ENCODE results near the gene FAM168A.

DNA sequence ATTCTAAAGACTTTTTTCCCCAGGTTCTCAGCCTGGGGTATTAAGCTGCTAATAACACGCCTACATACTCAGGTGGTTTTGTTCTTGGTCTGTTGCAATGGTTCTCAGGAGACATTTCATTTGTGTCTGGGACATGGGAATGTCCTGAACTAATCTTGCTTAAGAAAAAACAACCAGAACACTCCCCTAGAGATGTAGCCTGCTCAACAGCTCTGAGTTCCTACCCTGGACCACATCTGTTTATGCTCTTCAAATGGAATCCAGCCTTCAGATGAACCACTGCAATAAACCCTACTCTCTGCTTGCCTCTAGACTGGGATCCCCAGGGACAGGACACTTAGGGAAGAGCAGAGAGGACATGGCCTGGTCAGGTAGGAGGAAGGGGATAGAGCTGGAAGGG lies 191.8 kb downstream of the FAM168A start:
- TF ChIP-seq, protein P1, sequence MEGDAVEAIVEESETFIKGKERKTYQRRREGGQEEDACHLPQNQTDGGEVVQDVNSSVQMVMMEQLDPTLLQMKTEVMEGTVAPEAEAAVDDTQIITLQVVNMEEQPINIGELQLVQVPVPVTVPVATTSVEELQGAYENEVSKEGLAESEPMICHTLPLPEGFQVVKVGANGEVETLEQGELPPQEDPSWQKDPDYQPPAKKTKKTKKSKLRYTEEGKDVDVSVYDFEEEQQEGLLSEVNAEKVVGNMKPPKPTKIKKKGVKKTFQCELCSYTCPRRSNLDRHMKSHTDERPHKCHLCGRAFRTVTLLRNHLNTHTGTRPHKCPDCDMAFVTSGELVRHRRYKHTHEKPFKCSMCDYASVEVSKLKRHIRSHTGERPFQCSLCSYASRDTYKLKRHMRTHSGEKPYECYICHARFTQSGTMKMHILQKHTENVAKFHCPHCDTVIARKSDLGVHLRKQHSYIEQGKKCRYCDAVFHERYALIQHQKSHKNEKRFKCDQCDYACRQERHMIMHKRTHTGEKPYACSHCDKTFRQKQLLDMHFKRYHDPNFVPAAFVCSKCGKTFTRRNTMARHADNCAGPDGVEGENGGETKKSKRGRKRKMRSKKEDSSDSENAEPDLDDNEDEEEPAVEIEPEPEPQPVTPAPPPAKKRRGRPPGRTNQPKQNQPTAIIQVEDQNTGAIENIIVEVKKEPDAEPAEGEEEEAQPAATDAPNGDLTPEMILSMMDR (IDR thresholded peaks at IDR 0.05), result no peak
- no peak for TF ChIP-seq POLR2A (IDR thresholded peaks at IDR 0.05)

Data from Peyer's patch (tissue), 4 donors.